C4-2B (cell line): Measurements from ENCODE around the gene SSC5D.
"Not testable (repeated sequence)": the region's sequence is repeated elsewhere in the genome, so short reads cannot be mapped to it uniquely, and the experiment has no call there.

ENCODE experiments used
- H3K27ac ChIP-seq: fragments of 450-650 bp; 2 replicates; pipeline ENCODE4 v1.5.1; 2017
- ZFX ChIP-seq: fragments of 450-650 bp; IDR thresholded peaks from 2 replicates; pipeline ENCODE4 v1.6.1; 2017
- TF ChIP-seq, protein P1 (sequence below): fragments of 450-650 bp; conservative IDR thresholded peaks from 2 replicates; pipeline ENCODE4 v1.5.1; 2017; ENCODE audit warnings: mild to moderate bottlenecking

SSC5D gene

DNA sequence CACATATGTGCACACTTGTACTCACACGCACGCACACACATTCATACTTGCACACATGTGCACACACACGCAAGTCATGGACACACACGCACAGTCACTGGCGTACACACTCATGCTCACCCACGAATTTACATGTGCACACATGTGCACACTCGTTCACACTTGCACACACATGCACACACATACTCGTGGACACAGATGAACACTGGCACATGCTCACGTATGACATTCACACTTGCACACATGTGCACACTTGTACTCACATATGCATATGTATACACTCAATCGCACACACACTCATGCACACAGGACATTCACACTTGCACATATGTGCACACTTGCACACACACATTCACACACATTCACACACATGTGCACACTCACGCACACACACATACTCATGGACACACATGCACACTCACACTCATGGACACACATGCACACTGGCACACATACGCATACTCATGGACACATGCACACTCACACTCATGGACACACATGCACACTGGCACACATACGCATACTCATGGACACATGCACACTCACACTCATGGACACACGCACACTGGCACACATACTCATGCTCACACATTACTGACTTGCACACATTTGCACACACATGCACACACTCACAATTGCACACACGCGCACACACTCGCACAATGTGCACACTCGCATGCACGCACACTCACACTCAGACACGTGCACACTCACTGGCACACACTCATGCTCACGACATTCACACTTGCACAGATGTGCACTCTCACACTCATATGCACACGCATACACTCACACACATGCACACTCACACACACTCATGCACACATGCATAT lies 39.2 kb downstream of the SSC5D start:
- TF ChIP-seq ZFX = no peak
- TF ChIP-seq, protein P1, sequence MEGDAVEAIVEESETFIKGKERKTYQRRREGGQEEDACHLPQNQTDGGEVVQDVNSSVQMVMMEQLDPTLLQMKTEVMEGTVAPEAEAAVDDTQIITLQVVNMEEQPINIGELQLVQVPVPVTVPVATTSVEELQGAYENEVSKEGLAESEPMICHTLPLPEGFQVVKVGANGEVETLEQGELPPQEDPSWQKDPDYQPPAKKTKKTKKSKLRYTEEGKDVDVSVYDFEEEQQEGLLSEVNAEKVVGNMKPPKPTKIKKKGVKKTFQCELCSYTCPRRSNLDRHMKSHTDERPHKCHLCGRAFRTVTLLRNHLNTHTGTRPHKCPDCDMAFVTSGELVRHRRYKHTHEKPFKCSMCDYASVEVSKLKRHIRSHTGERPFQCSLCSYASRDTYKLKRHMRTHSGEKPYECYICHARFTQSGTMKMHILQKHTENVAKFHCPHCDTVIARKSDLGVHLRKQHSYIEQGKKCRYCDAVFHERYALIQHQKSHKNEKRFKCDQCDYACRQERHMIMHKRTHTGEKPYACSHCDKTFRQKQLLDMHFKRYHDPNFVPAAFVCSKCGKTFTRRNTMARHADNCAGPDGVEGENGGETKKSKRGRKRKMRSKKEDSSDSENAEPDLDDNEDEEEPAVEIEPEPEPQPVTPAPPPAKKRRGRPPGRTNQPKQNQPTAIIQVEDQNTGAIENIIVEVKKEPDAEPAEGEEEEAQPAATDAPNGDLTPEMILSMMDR = no peak
- H3K27ac ChIP-seq = no peak overlapping the region

DNA sequence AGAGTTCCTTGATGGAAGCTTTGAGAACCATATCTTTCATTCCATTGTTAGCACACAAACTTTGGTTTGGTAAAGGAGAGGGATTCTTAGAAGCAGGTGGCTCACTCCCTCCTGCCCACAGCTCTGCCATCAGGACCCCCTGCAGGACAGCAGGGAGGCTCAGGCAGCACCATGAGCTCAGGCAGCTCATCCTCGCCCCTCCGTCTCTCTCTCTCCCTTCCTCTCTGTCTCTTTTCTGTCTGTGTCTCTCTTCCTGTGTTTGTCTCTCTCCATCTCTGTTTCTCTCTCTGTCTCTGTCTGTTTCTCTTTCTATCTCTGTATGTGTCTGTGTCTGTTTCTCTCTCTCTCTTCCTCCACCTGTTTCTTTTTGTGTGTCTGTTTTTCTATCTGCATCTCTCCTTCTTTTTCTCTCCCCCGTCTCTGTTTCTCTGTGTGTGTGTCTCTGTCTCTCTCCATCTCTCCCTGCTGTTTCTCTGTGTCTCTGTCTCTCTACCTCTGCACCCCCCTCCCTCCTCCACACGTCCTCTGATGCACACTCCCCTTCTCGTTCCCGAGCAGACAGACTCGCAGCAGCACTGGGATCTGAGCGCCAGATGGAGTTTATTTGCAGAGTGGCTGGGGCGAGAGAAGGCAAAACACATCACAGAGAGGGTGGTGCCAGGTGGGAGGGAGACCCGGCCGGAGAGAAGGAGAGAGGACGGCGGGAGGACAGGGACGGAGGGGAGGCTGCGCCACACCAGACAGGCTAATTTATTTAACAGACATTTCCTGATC lies 40.0 kb downstream of the SSC5D start:
- no peak overlapping the region for H3K27ac ChIP-seq
- TF ChIP-seq, protein P1 = no peak
- TF ChIP-seq ZFX = no peak

DNA sequence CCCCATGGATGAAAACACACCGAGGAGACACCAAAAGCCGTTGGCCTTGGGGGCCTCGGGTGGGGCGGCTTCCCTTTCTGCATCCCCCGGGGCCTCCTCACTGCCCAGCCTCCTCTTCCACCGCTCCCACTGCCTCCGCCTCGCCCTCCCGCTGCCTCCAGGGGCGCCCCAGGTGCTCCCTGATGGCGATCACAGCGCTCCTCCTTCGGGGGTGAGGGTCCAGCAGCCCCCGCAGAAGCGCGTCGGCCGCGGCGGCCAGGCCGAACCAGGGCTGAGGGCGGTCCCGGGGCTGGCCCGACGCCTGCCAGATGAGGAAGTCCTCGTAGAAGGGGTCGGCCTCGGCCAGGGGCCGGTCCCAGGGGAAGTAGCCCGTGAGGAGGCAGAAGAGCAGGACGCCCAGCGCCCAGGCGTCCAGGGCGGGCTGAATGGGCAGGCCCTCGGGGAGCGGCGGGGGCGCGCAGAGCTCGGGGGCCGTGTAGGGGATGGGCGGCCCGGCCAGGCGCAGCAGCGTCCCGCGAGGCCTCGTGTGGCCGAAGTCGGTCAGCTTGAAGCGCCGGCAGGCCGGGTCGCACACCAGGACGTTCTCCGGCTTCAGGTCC lies 41.5 kb downstream of the SSC5D start:
- no peak overlapping the region for H3K27ac ChIP-seq
- TF ChIP-seq ZFX = no peak
- TF ChIP-seq, protein P1 = no peak

DNA sequence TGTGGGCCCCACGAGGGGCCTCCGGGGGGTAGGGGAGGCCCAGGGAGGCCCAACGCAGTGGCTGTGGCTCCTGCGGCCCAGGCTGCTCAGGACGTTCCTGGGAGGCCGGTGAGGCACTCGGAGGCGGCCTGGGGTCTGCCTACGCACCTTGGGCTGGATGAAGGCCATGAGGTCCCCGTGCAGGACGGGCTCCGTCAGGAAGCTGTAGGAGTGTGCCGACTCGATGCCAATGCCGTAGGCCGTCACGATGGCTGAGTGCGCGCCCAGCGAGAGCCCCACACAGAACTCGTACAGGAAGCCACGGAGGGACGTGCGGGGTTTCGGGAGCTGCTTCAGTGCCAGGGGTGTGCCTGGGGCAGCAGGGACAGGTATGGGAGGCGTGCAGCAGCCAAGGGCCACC lies 42.8 kb downstream of the SSC5D start:
- TF ChIP-seq, protein P1 = no peak
- TF ChIP-seq ZFX = no peak

DNA sequence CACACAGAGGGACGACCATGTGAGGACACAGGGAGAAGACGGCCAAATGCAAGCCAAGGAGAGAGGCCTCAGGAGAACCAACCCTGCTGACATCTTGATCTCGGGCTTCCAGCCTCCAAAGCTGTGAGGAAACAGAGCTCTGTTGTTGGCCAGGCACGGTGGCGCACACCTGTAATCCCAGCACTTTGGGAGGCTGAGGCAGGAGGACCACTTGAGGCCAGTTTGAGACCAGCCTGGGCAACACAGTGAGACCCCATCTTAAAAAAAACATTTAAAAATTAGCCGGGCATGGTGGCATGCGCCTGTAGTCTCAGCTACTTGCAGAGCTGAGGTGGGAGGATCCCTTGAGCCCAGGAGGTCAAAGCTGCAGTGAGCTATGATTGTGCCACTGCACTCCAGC lies 46.0 kb downstream of the SSC5D start:
- H3K27ac ChIP-seq = not testable (repeated sequence)

More for the DNA sequence above, 42.8 kb downstream of the SSC5D start:
- no peak overlapping the region for H3K27ac ChIP-seq

DNA sequence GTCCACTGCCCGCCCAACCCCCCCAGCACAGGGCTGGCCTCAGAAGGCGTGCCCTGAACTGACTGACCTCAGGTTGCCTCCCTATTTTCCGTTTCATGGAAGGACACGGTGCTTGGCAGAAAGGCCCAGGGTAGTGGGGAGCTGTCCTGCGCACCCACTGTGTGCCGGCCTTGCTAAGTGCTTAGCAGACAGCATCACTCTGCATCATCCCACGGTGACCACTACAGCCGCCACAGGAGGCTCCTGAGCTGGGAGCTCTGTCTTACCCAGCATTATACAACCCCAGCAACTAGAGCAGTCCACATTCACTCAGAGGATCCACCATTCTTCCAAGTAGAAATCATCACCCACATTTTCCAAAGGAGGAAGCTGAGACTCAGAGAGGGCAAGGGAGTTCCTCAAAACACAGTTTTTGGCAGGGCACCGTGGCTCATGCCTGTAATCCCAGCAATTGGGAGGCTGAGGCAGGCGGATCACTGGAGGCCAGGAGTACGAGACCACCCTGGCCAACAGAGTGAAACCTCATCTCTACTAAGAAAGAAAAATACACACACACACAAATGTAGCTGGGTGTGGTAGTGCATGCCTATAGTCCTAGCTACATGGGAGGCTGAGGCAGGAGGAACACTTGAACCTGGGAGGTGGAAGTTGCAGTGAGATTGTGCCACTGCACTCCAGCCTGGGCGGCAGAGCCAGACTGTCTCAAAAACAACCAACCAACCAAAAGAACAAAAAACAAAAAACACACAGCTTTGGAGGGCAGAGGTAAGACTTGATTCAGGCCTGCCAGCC lies 47.1 kb downstream of the SSC5D start:
- H3K27ac ChIP-seq = no peak overlapping the region
- TF ChIP-seq ZFX = no peak
- TF ChIP-seq, protein P1 = no peak

DNA sequence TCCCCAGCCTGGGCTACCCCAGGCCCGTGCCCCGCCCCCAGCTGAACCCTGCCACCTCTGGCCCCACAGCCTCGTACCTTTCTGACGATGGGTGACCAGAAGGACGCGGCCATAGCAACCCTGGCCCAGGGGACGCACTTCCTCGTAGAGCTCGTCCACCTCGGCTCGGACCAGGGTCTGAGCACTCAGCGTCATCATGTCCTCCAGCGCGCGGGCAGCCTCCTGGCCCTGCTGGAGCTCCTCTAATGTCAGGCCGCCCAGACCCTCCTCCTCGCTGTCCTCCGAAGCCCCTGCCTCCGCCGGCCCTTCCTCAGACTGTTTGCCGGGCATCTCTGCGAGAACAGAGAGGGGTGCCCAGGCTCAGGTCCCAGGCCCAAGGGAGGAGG lies 47.7 kb downstream of the SSC5D start:
- TF ChIP-seq, protein P1 = no peak
- no peak for TF ChIP-seq ZFX
- H3K27ac ChIP-seq = no peak overlapping the region
